Thoracic aorta (tissue), 2 donors: ENCODE measurements around the gene C17orf50. TPM values are rescaled to one million over a fixed set of nuclear protein-coding genes. Genes with fewer than 3 reads are reported as not detected.
A peak's percentile ranks its signal among the peaks of the same experiment; 100 is the strongest.

ENCODE experiments used
- ATAC-seq: fragments of 150-250 bp; one replicate; pipeline ENCODE4 v1.8.0; 2017; ENCODE audit warnings: low read depth; ENCODE audit not compliant: insufficient number of reproducible peaks, low FRiP score
- DNase-seq: peaks from one replicate; pipeline ENCODE4 v3.0.0-alpha.2; 2020; ENCODE audit warnings: low spot score
- H3K27ac ChIP-seq, 2 donors: fragments of 200-600 bp; sonication (generic); 1 replicate in 1 of 2; 2 replicates in 1 of 2; pipeline ENCODE4 v1.5.1; 2016; ENCODE audit warnings: mild to moderate bottlenecking in 2 of 2, moderate library complexity in 2 of 2
- H3K27me3 ChIP-seq: fragments of 200-600 bp; sonication (generic); replicated peaks from 2 replicates; pipeline ENCODE4 v1.6.0; 2016; ENCODE audit warnings: mild to moderate bottlenecking; ENCODE audit not compliant: insufficient read depth
- H3K36me3 ChIP-seq: fragments of 200-600 bp; sonication (generic); one replicate; pipeline ENCODE4 v1.5.1; 2016
- H3K4me1 ChIP-seq, 2 donors: fragments of 200-600 bp; sonication (generic); 1 replicate in 1 of 2; 2 replicates in 1 of 2; pipeline versions ENCODE4 v1.5.1 to v1.6.0; 2016; ENCODE audit warnings: low read depth in 2 of 2, mild to moderate bottlenecking in 1 of 2; ENCODE audit not compliant: control insufficient read depth in 1 of 2
- H3K4me3 ChIP-seq: fragments of 200-600 bp; sonication (generic); 2 replicates; pipeline ENCODE4 v1.5.1; 2016; ENCODE audit warnings: mild to moderate bottlenecking
- H3K9me3 ChIP-seq: fragments of 200-600 bp; sonication (generic); 2 replicates; pipeline ENCODE4 v1.5.1; 2016
- total RNA-seq, 2 donors: library from RNA; depleted of rRNA; stranded (reverse); fragments of >200 nt; gene quantifications; one replicate each; pipeline versions ENCODE4 v1.1.0 to v1.2.3, GENCODE V29; 2016
- TF ChIP-seq, protein P1 (sequence below): fragments of 200-600 bp; sonication (generic); IDR thresholded peaks from one replicate; pipeline ENCODE4 v1.5.1; 2019; ENCODE audit warnings: antibody characterized with exemption

C17orf50 gene
- total RNA-seq, 2 donors from 2014 or later: not detected

DNA sequence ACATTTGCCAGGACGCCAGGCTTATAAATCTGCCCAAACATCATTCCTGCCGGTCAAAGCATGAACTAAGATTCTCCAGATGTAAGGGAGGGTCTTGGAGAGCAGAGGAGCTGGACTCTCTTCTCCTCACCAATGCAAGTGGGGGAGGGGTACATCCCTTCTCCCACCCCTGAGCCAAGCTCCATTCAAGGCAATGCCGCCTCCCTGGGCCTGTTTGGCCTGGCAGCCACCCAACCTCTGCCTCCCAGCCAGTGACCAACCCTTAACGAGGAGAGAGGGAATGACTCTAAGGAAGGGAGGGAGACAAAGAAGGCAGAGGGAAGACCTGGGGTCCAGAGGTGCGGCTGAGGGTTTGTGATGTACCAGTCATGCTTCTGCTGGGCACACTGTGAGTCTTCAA lies 13.8 kb downstream of the C17orf50 start:
- H3K27me3 ChIP-seq: no peaks in the 10 kb centered on the region
- no peaks in the 10 kb centered on the region for H3K9me3 ChIP-seq
- peak; percentile 50 for DNase-seq
- ATAC-seq: peak; percentile 75
- H3K4me1 ChIP-seq: peaks cover 12 to 32% of the 10 kb centered on the region in 2 donors
- peak overlapping the region; percentile 87 to 94 for H3K27ac ChIP-seq
- H3K4me3 ChIP-seq: peak overlapping the region; percentile 58
- TF ChIP-seq, protein P1, sequence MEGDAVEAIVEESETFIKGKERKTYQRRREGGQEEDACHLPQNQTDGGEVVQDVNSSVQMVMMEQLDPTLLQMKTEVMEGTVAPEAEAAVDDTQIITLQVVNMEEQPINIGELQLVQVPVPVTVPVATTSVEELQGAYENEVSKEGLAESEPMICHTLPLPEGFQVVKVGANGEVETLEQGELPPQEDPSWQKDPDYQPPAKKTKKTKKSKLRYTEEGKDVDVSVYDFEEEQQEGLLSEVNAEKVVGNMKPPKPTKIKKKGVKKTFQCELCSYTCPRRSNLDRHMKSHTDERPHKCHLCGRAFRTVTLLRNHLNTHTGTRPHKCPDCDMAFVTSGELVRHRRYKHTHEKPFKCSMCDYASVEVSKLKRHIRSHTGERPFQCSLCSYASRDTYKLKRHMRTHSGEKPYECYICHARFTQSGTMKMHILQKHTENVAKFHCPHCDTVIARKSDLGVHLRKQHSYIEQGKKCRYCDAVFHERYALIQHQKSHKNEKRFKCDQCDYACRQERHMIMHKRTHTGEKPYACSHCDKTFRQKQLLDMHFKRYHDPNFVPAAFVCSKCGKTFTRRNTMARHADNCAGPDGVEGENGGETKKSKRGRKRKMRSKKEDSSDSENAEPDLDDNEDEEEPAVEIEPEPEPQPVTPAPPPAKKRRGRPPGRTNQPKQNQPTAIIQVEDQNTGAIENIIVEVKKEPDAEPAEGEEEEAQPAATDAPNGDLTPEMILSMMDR: no peak
- no peaks in the 10 kb centered on the region for H3K36me3 ChIP-seq

DNA sequence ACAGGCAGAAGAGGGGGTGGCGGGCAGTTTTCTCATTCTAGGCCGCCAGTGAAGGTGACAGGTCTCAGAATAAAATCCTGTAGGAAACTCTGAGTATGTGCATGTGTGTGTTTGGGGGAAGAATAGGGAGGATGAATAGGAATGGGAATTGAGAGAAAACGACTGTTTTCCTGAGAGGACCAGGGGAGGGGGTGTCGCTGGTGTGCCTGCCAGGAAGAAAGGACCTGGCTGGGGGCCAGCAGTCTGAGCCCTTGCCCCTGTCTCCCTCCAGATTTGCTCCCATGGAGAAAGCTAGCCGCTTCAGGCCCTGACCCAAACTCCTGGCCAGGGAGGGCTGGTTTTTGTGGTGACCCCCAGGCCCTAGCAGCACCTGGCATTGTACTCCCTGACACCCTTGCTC lies 14.4 kb downstream of the C17orf50 start:
- peaks cover 12 to 32% of the 10 kb centered on the region in 2 donors for H3K4me1 ChIP-seq

DNA sequence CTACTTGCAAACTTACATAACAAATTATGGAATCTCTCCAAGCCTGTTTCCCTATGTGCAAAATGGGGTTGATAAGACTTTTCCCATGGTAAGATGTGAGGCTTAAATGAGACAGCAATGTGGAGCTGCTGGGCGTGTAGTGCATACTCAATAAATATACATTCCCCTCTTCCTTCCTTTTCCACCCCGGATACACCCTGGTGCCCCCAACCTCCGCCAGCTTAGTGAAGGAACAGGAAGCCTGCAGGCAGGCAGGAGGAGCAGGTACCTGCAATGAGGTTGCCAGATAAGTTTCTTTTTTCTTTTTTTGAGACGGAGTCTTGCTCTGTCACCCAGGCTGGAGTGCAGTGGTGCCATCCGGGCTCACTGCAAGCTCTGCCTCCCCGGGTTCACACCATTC lies 14.9 kb downstream of the C17orf50 start:
- TF ChIP-seq, protein P1: no peak
- peaks cover 12 to 32% of the 10 kb centered on the region in 2 donors for H3K4me1 ChIP-seq
- H3K4me3 ChIP-seq: peak overlapping the region; percentile 58
- ATAC-seq: no peak
- peak overlapping the region; percentile 87 to 94 for H3K27ac ChIP-seq
- DNase-seq: no peak
- no peaks in the 10 kb centered on the region for H3K9me3 ChIP-seq
- H3K27me3 ChIP-seq: no peaks in the 10 kb centered on the region
- no peaks in the 10 kb centered on the region for H3K36me3 ChIP-seq

More for the DNA sequence above, 14.4 kb downstream of the C17orf50 start:
- Histone ChIP-seq H3K27me3 (no peaks in the 10 kb centered on the region), H3K9me3 (no peaks in the 10 kb centered on the region), H3K4me3 (peak overlapping the region; percentile 58), H3K27ac (peak overlapping the region; percentile 87 to 94), H3K36me3 (no peaks in the 10 kb centered on the region)
- TF ChIP-seq, protein P1: no peak
- no peak for DNase-seq
- no peak for ATAC-seq

DNA sequence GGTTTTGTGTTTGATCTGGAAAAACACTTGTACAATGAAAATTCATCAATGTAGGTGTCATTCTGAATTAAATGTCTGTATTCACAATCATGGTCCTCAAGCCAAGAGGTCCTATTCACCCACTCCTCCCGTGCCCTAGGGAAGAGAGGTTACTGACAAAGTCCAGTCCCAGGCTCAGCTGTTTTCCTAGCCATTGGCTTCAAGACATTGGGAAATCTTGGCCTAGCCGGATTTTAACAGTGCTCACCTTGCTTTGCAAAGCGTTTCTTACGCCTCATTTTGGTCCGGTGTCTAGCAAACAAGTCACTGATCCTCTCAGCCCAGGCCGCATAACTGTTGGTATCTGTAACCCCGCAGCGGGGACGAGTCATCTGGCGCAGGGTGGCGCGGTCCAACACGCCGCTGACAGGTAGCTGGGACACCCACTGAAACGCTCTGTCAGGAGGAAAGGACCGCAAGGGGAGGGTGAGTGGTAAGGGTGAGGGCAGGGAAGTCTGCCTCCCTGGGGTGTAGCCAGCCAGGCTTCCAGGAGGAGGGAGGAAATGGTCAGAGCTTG lies 18.0 kb downstream of the C17orf50 start:
- H3K4me1 ChIP-seq: peaks cover 18 to 39% of the 10 kb centered on the region in 2 donors
- H3K27ac ChIP-seq: no peak overlapping the region
- H3K36me3 ChIP-seq: no peaks in the 10 kb centered on the region
- no peaks in the 10 kb centered on the region for H3K27me3 ChIP-seq
- ATAC-seq (no peak), DNase-seq (no peak)
- no peak overlapping the region for H3K4me3 ChIP-seq
- TF ChIP-seq, protein P1: no peak
- no peaks in the 10 kb centered on the region for H3K9me3 ChIP-seq

DNA sequence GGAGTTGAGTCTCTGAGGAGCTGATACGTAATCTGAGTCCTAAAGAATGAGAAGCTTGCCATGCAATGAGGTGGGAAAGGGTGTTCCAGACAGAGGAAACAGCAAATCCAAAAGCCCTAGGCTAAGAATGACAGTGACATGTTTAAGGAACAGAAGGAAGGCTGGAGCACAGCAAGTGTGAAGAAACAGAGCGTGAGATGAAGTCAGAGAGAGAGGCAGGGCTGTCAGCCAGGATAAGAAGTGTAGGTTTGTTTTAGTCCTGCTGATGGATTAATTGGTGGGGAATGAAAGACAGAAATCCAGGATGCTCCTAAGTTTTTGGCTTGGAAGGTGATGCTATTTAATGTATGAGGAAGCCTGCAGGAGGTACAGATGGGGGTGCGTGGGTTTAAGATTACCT lies 20.3 kb downstream of the C17orf50 start:
- no peak overlapping the region for H3K27ac ChIP-seq
- peaks cover 13 to 32% of the 10 kb centered on the region in 2 donors for H3K4me1 ChIP-seq
- no peak for ATAC-seq

More for the DNA sequence above, 20.3 kb downstream of the C17orf50 start:
- Histone ChIP-seq H3K9me3 (no peaks in the 10 kb centered on the region), H3K36me3 (no peaks in the 10 kb centered on the region), H3K27me3 (no peaks in the 10 kb centered on the region), H3K4me3 (no peak overlapping the region)
- no peak for DNase-seq
- TF ChIP-seq, protein P1: no peak
